Testis (tissue), 3 donors: ENCODE results near the gene NCSTN. TPM values are rescaled to one million over a fixed set of nuclear protein-coding genes. Genes with fewer than 3 reads are reported as not detected.

Source experiments
- DNase-seq: peaks from one replicate; pipeline ENCODE4 v3.0.0-alpha.2; 2019
- H3K27ac ChIP-seq, 2 donors: fragments of 200-600 bp; sonication (generic); one replicate each; pipeline ENCODE4 v1.5.1; 2019
- H3K27me3 ChIP-seq: fragments of 200-600 bp; sonication (generic); one replicate; pipeline ENCODE4 v1.5.1; 2019
- H3K36me3 ChIP-seq: fragments of 200-600 bp; sonication (generic); one replicate; pipeline ENCODE4 v1.5.1; 2017; ENCODE audit warnings: low read depth; ENCODE audit errors: missing control alignments
- H3K4me1 ChIP-seq: fragments of 200-600 bp; sonication (generic); one replicate; pipeline ENCODE4 v1.5.1; 2019
- H3K4me3 ChIP-seq, 2 donors: fragments of 200-600 bp; sonication (generic); one replicate each; pipeline ENCODE4 v1.5.1; 2017 to 2019
- H3K9me3 ChIP-seq: fragments of 200-600 bp; sonication (generic); one replicate; pipeline ENCODE4 v1.5.1; 2017
- CTCF ChIP-seq, 3 experiments: fragments of 450-650 bp in 2 of 3; fragments of 200-600 bp in 1 of 3; sonication (generic) in 1 of 3; IDR thresholded peaks; one replicate each; pipeline ENCODE4 v1.5.1; 2016 to 2019; ENCODE audit warnings: antibody characterized with exemption in 3 of 3, mild to moderate bottlenecking in 2 of 3, moderate library complexity in 1 of 3
- POLR2A ChIP-seq: fragments of 450-650 bp; IDR thresholded peaks from one replicate; pipeline ENCODE4 v1.6.1; 2017; ENCODE audit warnings: antibody characterized with exemption, mild to moderate bottlenecking, moderate library complexity
- WGBS, 2 donors: methylation state at CpG; one replicate each; pipeline ENCODE4 v1.1.5; 2018; 5-methylcytosine and 5-hydroxymethylcytosine counted together
- intact Hi-C: fragments of 100-400 bp; cut with DNase I; formaldehyde crosslinking; loops from one replicate; pipeline ENCODE4 v1.15.1; 2023; ENCODE audit warnings: low total_unique reads
- polyA plus RNA-seq: library from polyadenylated mRNA; stranded (reverse); fragments of 350-450 nt; fragmentation: Illumina TruSeq; extraction: RNeasy Lipid Tissue Mini Kit (QIAGEN cat#74804); gene quantifications from one replicate; pipeline ENCODE4 v1.2.3, GENCODE V29; 2014; ENCODE audit warnings: low read depth, low replicate concordance; ENCODE audit not compliant: insufficient read depth
- total RNA-seq, 2 donors: library from RNA; depleted of rRNA; stranded (reverse); fragments of >200 nt; gene quantifications; one replicate each; pipeline ENCODE4 v1.2.3, GENCODE V29; 2016

The NCSTN gene
- total and polyA plus RNA-seq, 3 donors from 2014 or later, result 109 to 115 (median 112) TPM

- 89 to 90% methylated on average over 9 of the region's 9 CpGs for WGBS, 2 donors
These were observed 16.5 kb downstream of the NCSTN start for GRCh38 chr1:160359559-160360226.

GRCh38 chr1:160360227-160360695, 17.1 kb downstream of the NCSTN start:
- Histone ChIP-seq H3K27ac (no peak overlapping the region), H3K27me3 (no peaks in the 10 kb centered on the region), H3K4me3 (no peak overlapping the region), H3K9me3 (no peaks in the 10 kb centered on the region), H3K4me1 (no peaks in the 10 kb centered on the region), H3K36me3 (no peaks in the 10 kb centered on the region)
- no peak for DNase-seq
- TF ChIP-seq CTCF (IDR thresholded peaks at IDR 0.05) (no peak), POLR2A (no peak)
- WGBS, 2 donors, result 78 to 88% methylated on average over 6 to 8 of the region's 8 CpGs
- intact Hi-C loops, result no loop called here

More at GRCh38 chr1:160359559-160360226, 16.5 kb downstream of the NCSTN start:
- no peaks in the 10 kb centered on the region for H3K36me3 ChIP-seq
- intact Hi-C loops, result no loop called here
- no peak for TF ChIP-seq CTCF (IDR thresholded peaks at IDR 0.05)
- no peak for TF ChIP-seq POLR2A
- DNase-seq, result no peak
- H3K27ac ChIP-seq, result no peak overlapping the region
- H3K9me3 ChIP-seq, result no peaks in the 10 kb centered on the region
- H3K27me3 ChIP-seq, result no peaks in the 10 kb centered on the region
- H3K4me1 ChIP-seq, result no peaks in the 10 kb centered on the region
- H3K4me3 ChIP-seq, result no peak overlapping the region

DNA sequence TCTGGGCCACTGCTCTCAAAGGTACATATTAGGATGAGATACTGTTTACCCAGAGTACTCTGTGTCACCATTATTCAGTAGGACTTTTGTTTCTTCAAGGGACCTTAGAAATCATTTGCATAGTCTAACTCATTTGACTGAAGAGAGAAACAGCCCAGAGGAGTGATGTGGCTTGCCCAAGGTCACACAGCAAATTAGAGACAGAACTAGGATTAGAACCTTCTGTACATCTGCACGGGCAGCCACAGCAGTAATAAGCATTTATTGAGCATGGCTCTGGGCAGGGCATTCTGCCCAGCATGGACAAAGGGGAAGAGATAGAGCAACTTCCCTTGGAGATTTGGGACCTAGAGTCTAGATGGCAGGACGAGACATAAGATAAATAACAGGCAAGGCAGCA, 18.0 kb downstream of the NCSTN start:
- H3K36me3 ChIP-seq, result no peaks in the 10 kb centered on the region
- no peak for DNase-seq
- TF ChIP-seq POLR2A (no peak), CTCF (IDR thresholded peaks at IDR 0.05) (no peak)
- H3K4me1 ChIP-seq, result no peaks in the 10 kb centered on the region
- 71 to 74% methylated on average over 2 of the region's 2 CpGs for WGBS, 2 donors
- intact Hi-C loops, result no loop called here
- H3K27ac ChIP-seq, result no peak overlapping the region
- H3K27me3 ChIP-seq, result no peaks in the 10 kb centered on the region
- H3K9me3 ChIP-seq, result no peaks in the 10 kb centered on the region
- no peak overlapping the region for H3K4me3 ChIP-seq

DNA sequence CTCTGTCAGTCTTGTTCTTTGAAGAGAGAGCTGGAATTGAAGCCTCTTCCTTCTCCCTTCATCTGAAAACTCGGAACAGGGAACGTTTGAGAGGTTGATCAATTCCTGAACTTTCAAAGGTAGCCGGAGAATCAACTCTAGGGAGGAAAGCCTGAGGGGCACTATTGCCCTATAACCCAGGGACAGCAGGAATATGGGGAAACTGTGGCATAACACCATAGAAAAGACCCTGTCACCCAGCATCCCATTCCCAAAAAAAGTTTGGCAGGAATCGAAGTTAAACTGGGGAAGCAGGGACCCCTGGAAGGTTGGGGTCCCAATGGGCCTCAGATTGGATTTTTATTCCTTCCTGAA, 18.6 kb downstream of the NCSTN start:
- TF ChIP-seq POLR2A (no peak), CTCF (IDR thresholded peaks at IDR 0.05) (no peak)
- no peak for DNase-seq
- no peaks in the 10 kb centered on the region for H3K36me3 ChIP-seq
- WGBS, 2 donors, result 75 to 88% methylated on average over 4 of the region's 4 CpGs
- H3K4me1 ChIP-seq, result no peaks in the 10 kb centered on the region
- intact Hi-C loops, result no loop called here
- H3K4me3 ChIP-seq, result no peak overlapping the region
- no peaks in the 10 kb centered on the region for H3K9me3 ChIP-seq
- no peak overlapping the region for H3K27ac ChIP-seq
- no peaks in the 10 kb centered on the region for H3K27me3 ChIP-seq
